Erythroblast (primary cell): ENCODE measurements around the gene DCAF4.

Experiments
- DNase-seq, 2 experiments: peaks; one replicate each; lab custom pipeline; 2025; lab: John Stamatoyannopoulos, UW
- GATA1 ChIP-seq: IDR thresholded peaks from 2 replicates; pipeline ENCODE4 v1.6.1; 2011; ENCODE audit warnings: low read depth, mild to moderate bottlenecking, control low read depth, low read length, moderate library complexity
- POLR2A ChIP-seq: IDR thresholded peaks from 2 replicates; pipeline ENCODE4 v1.6.1; 2011; ENCODE audit warnings: mild to moderate bottlenecking, low read length

Gene DCAF4

GRCh38 chr14:72904218-72904617 lies 22.0 kb upstream of the DCAF4 start:
- no peak for DNase-seq
- TF ChIP-seq GATA1 (no peak), POLR2A (no peak)

- peak; percentile 80 to 88 for DNase-seq
- no peak for TF ChIP-seq GATA1
- TF ChIP-seq POLR2A: no peak
Measured at GRCh38 chr14:72904840-72905561, 21.3 kb upstream of the DCAF4 start.

GRCh38 chr14:72906316-72906715 lies 19.9 kb upstream of the DCAF4 start:
- TF ChIP-seq POLR2A (no peak), GATA1 (no peak)
- DNase-seq: no peak

GRCh38 chr14:72906879-72907278 lies 19.4 kb upstream of the DCAF4 start:
- no peak for TF ChIP-seq POLR2A
- TF ChIP-seq GATA1: no peak
- peak in 1 of 2 experiments; percentile 17 for DNase-seq

- DNase-seq: peak; percentile 26 to 31
Measured at GRCh38 chr14:72907886-72908285, 18.4 kb upstream of the DCAF4 start.

GRCh38 chr14:72909163-72909562 lies 17.1 kb upstream of the DCAF4 start:
- no peak for DNase-seq
- TF ChIP-seq GATA1 (no peak), POLR2A (no peak)

More at GRCh38 chr14:72907886-72908285, 18.4 kb upstream of the DCAF4 start:
- TF ChIP-seq GATA1 (no peak), POLR2A (no peak)

- DNase-seq: no peak
- TF ChIP-seq POLR2A: no peak
- no peak for TF ChIP-seq GATA1
Measured at GRCh38 chr14:72913809-72914208, 12.5 kb upstream of the DCAF4 start.

GRCh38 chr14:72916174-72916573 lies 10.1 kb upstream of the DCAF4 start:
- DNase-seq: no peak
- TF ChIP-seq GATA1: no peak
- TF ChIP-seq POLR2A: no peak

- no peak for DNase-seq
- TF ChIP-seq GATA1: no peak
- no peak for TF ChIP-seq POLR2A
Measured at GRCh38 chr14:72917094-72917802, 9.0 kb upstream of the DCAF4 start.

- TF ChIP-seq GATA1 (no peak), POLR2A (no peak)
- DNase-seq: no peak
Measured at GRCh38 chr14:72920008-72920407, 6.3 kb upstream of the DCAF4 start.

GRCh38 chr14:72921396-72921795 lies 4.9 kb upstream of the DCAF4 start:
- TF ChIP-seq GATA1 (no peak), POLR2A (no peak)
- no peak for DNase-seq

- TF ChIP-seq POLR2A (no peak), GATA1 (no peak)
- peak; percentile 66 to 77 for DNase-seq
Measured at GRCh38 chr14:72924337-72924736, 1.9 kb upstream of the DCAF4 start.

- no peak for TF ChIP-seq POLR2A
- TF ChIP-seq GATA1: no peak
- no peak for DNase-seq
Measured at GRCh38 chr14:72925171-72925759, 999 bp upstream of the DCAF4 start.

- no peak for DNase-seq
- TF ChIP-seq GATA1 (no peak), POLR2A (no peak)
Measured at GRCh38 chr14:72925815-72926291, 411 bp upstream of the DCAF4 start.
